LHCN-M2 (cell line): ENCODE measurements around the gene FXYD6. TPM values are rescaled to one million over a fixed set of nuclear protein-coding genes. Genes with fewer than 3 reads are reported as not detected.
"Not testable (repeated sequence)": the region's sequence is repeated elsewhere in the genome, so short reads cannot be mapped to it uniquely, and the experiment has no call there.

Source experiments
- DNase-seq: peaks from one replicate; pipeline ENCODE4 v3.0.0-alpha.2; 2012; ENCODE audit warnings: low read depth
- total RNA-seq: library from RNA; depleted of rRNA; stranded (reverse); fragments of >200 nt; gene quantifications from 2 replicates; pipeline ENCODE4 v1.2.3, GENCODE V29; 2014

The FXYD6 gene
- total RNA-seq, 1 experiment from 2014 or later, result 0.34 TPM

- DNase-seq, result no peak
Measured at GRCh38 chr11:117870103-117870952, 6.1 kb downstream of the FXYD6 start.

GRCh38 chr11:117869604-117870003 is 6.9 kb downstream of the FXYD6 start:
- no peak for DNase-seq

GRCh38 chr11:117868815-117869561 is 7.5 kb downstream of the FXYD6 start:
- DNase-seq, result no peak

GRCh38 chr11:117868088-117868487 is 8.4 kb downstream of the FXYD6 start:
- no peak for DNase-seq

GRCh38 chr11:117866526-117866925 is 9.9 kb downstream of the FXYD6 start:
- no peak for DNase-seq

- DNase-seq, result not testable (repeated sequence)
Measured at GRCh38 chr11:117865546-117865945, 10.9 kb downstream of the FXYD6 start.

GRCh38 chr11:117863383-117863782 is 13.1 kb downstream of the FXYD6 start:
- no peak for DNase-seq

GRCh38 chr11:117862753-117863152 is 13.7 kb downstream of the FXYD6 start:
- DNase-seq, result no peak

- DNase-seq, result no peak
Measured at GRCh38 chr11:117862019-117862725, 14.3 kb downstream of the FXYD6 start.

- DNase-seq, result no peak
Measured at GRCh38 chr11:117861151-117862018, 15.1 kb downstream of the FXYD6 start.

- no peak for DNase-seq
Measured at GRCh38 chr11:117860139-117860538, 16.3 kb downstream of the FXYD6 start.

GRCh38 chr11:117859488-117860112 is 16.9 kb downstream of the FXYD6 start:
- DNase-seq, result no peak

- no peak for DNase-seq
Measured at GRCh38 chr11:117859061-117859460, 17.4 kb downstream of the FXYD6 start.

GRCh38 chr11:117857734-117858414 is 18.6 kb downstream of the FXYD6 start:
- no peak for DNase-seq

- no peak for DNase-seq
Measured at GRCh38 chr11:117855912-117856651, 20.4 kb downstream of the FXYD6 start.

- DNase-seq, result no peak
Measured at GRCh38 chr11:117855186-117855845, 21.1 kb downstream of the FXYD6 start.

- no peak for DNase-seq
Measured at GRCh38 chr11:117852309-117852708, 24.1 kb downstream of the FXYD6 start.

- peak; percentile 10 for DNase-seq
Measured at GRCh38 chr11:117851852-117852251, 24.6 kb downstream of the FXYD6 start.

GRCh38 chr11:117851106-117851505 is 25.4 kb downstream of the FXYD6 start:
- no peak for DNase-seq
